Activated CD4-positive, CD25-positive, alpha-beta regulatory T cell treated with anti-CD3 and anti-CD28 coated beads, Interleukin-2, amount 50 U/mL, for 16 hours (primary cell): ENCODE results near the gene EZR.

ENCODE experiments used
- DNase-seq: peaks from one replicate; pipeline ENCODE4 v3.0.0-alpha.2; 2020; ENCODE audit warnings: low read depth, low spot score

Gene EZR

DNA sequence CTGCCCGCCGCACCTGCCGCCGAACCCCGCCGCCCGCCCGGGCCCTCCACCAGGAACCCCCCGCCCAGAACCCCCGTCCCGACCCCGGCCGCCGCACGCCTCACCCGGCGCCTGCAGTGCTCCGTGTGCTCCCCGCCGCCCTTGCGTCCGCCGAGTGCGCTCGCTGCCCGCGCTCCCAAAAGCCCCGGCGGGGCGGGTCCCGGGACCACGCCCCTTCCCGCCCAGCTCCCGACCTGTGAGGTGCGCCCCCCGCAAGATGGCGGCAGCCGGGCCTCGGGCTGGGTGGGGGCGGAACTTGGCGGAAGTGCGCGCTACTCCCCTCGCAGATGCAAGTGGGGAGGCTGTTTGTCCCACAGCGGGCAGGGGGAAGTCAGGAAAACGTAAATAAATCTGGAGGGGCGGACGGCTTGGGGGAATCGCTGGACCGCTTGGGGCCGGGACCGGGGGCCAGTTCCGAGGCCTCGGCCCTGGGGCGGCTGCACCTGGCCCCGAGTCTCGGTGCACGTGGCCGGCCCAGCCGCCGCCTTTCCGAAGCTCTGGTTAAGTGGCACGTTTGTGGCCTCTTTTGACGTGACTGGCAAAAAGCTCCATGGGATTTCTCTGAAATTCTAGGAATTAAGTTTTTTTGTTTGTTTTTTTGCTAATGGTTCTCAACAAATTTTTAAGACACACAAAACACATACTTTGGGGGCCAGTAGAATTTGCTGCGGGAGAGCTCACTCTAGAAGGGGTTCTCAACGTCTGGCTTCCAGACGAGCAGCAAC, at the start of gene EZR:
EZR (minus strand) TSS at position 156 of the 764 bp plus-strand sequence. CDS start 1,275 bp downstream, outside the sequence.
- peak; percentile 64 for DNase-seq

DNA sequence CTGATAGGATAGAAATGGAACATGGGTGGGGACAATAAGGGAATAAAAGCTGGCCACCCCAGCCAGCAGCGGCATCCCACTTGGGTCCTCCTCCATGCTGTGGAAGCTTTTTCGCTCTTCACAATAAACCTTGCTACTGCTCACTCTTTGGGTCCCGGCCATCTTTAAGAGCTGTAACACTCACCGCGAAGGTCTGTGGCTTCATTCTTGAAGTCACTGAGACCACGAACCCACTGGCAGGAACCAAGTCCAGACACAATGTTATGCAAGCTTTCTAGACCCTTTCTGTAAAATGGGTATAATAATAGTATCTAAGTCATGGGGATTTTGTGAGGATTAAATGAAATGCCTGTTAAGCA, 48.9 kb upstream of the EZR start:
- DNase-seq: no peak

DNA sequence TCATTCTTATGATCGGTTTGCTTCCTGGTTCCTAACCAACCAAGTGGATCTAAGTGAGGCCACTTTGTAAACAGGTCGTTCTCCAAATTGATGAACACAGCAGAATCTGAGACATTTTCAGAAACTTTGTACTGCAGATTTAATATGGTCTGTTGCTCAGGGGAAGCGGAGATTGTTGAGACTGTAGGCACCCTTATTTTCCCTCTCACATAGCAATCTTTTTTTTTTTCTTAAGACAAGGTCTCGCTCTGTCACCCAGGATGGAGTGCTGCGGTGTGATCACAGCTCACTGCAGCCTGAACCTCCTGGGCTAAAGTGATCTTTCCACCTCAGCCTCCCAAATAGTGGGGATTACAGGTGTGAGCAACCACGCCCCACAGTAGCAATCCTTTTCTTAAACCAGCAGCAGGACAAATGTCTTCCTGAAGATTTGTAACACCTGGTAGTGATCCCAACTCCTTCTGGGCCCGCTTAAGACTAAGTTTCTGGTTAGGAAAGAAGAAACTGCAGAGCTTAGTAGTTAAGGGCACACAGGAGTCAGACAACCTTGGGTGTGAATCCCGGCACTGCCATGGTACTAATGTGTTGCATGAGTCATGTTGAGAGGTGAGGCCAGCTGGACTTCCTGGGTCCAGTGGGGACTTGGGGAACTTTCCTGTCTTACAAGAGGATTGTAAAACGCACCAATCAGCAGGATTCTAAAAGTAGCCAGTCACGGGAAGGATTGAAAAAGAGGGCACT, 48.4 kb upstream of the EZR start:
- DNase-seq: no peak

DNA sequence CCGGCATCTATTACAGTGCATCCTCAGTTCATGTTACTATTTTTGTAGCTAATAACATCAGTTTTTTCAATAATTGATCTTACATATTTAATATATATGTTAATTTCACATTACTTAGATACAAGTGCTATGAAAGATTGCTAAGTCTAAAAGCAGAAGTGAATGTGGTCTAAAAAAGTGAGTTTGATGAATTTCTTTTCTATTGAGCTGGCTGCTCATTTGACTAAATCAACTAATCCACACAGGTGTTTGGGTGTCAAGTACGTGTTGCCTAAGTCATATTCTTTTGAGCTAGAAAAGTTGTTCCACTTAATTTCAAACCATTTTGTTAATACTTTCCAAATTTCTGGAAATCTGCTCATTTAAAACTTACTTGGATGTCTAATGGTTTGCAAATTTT, 46.6 kb upstream of the EZR start:
- no peak for DNase-seq

DNA sequence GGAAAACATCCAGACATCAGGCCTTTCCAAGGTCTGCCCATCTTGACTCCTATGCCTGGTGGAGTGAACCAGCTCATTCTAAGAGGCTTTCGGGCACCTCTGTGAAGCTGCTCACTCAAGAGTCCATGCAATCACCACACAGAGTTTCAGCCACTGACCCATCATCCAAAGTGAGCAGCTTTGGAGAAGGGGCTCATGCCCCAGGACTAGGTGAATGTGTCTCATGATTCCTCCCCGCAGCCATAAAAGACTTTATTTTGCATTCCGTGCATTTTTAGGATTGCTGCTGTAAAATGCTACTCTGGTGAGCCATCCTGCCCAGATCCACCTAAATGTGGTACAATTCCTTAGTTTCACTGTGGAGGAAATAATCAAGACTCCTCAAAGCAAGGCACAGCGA, 44.5 kb upstream of the EZR start:
- no peak for DNase-seq

DNA sequence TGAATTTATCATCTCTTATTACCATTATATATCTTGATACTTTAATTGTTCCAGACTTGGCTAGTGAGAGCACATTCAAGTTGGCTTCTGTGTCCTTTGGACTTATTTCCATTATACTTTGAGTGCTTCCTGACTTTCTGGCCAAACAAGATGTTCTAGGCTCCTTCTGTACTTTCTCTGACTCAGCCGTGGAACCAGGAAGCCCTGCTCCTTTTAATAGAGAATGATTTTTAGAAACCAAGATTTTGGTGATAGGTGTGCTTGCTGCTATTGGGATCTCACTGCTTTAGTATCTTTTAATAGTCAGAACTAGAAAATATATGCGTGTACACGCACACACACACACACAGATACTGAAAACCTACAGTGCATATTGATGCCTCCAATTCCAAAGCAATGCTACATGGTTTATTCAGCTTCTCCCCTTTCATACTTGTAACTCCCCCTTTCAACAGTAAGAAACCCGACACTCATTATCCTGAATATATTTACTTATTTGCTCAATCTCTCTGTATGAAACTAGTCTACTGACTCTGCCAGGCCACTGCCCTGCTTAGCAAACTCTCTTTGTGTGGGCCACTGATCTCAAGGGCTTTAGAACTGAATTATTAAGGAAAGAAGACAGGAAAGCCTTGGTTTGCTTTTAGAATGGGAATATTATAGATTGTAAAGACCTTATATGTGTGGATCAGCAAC, 42.7 kb upstream of the EZR start:
- no peak for DNase-seq

DNA sequence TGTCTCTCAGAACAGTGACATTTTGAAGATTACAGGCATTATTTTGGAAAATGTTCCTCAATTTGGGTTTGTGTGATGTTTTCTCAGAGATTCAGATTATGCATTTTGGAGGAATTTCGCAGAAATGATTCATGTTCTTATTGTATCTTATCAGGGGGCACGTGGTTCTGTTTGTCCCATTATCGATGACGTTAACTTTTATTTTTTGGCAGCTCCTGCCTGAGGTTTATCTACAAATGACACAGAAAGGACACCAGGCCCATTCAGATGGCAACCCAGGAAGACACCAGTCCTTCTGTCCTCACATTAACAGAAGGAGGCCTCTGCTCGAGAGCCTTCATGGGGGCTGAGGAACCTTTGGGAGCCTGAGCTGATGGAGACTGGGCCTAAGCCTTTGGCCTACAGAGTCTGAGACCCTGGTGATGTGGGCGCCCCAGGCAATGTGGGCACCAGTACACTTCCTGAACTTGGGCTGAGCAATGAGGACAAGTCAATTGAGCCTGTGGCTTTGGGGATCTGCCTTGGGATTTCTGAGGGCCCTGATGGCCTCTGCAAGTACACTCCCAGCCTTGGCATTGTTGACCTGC, 41.2 kb upstream of the EZR start:
- no peak for DNase-seq

DNA sequence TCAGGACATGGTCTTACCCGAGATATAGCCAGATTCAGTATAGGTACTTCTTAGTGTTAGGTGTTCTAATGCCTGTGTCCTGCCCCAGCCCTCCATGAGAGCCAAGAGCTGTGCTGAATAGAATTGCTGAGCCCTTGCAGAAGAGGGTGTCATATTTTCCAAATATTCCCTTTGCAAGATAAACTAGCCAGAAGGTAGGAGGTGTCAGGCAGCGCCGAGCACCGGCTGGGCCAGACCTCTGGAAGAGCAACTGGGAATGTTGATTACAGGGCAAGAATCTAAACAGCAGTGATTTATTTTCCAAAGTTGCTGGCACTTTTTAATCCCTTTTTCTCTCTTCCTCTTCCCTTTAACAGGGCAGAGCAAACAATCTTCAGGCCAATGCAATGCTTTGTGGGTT, 37.1 kb upstream of the EZR start:
- no peak for DNase-seq

DNA sequence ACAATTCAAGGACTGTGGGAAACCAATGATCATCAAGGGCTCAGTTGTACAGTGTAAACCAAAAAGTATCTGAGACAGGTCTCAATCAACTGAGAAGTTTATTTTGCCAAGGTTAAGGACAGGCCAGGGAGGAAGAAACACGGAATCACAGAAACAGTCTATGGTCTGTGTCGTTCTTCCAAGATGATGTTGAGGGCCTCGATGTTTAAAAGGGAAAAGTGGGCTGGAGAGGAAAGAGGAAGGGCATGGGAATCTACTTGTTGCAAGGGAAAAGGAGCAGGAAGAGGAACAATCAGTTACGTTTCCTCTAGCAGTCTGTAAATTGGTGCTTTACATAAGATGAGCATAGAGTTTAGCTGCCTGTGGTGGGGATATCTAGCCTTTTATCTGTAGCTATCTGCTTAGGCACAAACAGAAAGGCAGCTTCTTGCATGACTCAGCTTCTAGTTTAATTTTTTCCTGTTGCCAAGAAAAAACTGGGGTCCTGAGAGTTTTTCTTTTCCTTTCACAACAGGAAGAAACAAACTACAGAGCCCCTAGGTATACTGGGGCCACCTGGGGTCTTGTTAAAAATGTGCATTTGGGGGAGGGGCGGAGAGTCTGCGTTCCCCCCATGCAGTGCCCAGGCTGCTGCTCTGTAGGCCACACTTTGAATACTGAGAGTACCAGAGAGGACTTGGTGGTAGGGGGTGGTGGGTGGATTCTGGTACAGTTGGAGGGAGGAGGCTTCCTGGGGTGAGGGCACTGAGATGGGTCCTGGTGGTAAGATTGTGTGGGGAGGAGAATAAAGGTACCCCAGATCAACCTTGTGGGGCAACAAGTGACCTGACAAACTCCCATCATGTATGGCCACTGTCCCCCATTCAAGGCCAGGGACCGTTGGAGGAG, 35.3 kb upstream of the EZR start:
- no peak for DNase-seq

DNA sequence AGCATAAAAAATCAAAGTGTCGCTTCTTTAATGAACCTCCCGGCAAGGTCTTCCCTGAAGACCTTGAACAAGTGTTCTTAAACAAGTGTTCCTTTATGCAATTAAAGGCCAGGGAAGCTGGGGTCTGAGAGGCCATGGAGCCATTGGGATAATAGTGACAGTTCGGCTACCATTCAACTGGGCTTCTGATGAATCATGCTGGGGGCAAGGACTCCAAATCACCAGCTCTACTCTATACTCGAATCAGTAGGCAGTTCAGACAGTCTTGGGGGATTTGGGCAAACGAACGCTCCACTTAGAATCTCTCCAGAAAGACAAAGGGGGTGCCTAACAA, 34.7 kb upstream of the EZR start:
- no peak for DNase-seq

DNA sequence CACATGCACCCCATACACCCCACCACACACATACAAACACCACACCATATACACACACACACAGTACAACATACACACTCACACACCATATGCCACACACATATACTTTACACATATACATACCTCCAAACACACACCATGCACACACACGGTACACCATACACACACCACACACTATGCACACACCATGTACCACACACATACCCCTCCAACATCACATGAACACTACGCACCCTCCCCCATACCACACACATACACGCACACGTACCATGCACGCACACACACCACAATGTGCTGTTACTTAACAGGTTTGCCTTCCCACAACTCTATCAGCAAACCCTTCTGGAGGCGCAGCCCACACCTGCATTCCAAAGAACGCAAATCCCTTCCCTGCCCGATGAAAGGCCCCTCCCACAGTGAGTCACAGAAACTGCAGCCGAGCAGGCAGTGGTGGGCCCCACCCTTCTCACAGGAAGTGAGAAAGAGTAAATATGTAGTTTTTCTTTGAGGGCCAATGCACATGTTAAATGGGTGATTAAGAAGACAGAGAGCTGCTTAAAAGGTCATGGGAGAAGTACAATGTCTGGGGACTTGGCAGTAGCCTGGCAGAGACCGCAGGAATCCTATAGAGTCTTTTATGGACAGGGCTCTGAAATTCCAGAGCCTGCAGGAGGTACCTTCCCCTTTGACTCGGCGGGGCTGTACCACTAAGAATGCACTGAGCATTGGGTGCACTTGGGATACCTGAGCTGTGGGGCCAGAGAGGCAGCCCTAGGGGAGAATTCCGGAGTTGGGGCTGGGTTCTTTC, 34.1 kb upstream of the EZR start:
- DNase-seq: peak; percentile 77

DNA sequence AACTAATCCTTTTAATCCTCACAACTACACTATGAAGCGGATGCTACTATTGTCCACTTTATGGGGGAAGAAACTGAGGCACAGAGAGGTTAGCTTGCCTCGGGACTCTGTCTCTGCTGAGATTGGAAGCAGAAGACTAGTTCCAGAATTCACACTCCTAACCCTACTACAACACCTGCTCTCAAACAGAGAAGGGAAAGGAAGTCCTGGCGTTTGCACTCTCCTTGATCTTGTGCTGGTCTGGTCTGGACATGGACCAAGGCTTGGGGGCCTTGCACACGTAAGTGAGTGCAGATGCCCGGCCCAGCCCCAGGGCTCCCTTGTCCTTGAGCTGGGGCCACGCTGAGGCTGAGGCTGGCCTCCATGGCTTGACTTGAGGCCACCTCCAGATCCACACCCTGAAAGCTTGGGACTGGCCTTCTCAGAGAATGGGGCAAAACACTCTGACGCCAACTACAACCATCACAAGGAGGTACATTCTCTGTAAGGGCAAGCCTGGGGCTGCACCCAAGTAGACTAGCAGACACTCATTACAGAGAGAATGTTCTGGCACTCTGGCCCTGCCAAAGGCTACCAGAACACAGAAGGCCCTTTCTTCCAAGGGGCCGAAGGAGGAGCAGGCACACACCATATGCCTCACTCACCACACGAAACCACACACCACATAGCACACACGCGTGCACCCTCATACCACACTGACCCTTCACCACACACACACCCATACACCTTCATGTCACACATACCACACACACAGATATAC, 33.3 kb upstream of the EZR start:
- no peak for DNase-seq

DNA sequence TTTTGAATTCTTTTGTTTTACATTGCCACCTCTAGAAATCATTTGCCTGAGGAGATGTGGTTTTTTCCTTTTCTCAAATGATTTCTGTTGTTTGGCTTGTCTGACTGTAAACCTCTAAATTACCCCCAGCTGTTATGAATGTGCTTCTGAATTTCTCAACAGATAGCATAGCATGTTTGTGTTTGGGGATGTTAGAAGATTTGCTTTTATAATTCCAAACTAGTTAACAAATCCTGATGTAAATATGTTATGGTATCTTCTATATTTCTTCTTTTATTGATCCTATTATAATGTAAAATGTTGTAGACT, 31.6 kb upstream of the EZR start:
- DNase-seq: no peak

DNA sequence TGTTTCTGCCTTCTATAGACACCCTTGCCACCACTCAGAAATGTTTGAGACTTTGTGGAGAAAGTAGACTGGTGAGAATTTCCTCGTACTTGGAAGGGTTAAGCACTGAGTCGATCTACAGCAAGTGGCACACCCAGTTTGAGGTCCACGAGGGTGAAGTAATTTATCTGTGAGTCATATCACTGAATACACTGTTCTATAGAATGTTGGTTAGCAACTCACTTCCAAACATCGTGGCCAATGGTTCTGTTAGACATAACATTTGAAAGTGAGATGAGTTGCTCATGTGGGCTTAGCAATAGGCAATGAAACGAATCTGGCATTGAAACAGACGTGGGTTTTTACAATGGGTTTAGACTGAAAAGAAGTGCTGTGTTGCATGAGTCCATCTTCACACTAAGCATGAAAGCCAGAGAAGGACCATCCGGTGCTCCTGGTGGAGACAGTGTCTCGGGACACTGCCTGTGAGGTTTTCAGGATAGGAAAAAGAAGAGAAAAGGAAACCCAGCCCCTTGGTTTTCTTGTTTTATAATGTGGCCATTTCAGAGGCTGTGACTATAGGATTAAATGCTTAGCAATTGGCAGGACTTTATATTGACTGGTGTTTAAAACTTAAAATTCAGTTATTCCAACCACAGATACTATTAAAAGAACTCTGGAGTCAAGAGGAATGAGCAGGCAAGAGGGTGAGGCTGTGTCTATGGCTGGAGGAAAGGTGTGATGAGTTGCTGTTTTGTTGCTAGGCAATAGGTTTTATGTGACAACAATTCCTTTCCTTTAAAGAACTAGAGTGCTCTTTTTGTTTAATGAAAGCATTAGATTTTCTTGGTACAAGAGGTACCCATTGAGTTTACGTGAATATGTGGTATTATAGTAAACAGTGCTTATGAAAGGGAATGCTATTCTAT, 31.0 kb upstream of the EZR start:
- DNase-seq: peak; percentile 47

DNA sequence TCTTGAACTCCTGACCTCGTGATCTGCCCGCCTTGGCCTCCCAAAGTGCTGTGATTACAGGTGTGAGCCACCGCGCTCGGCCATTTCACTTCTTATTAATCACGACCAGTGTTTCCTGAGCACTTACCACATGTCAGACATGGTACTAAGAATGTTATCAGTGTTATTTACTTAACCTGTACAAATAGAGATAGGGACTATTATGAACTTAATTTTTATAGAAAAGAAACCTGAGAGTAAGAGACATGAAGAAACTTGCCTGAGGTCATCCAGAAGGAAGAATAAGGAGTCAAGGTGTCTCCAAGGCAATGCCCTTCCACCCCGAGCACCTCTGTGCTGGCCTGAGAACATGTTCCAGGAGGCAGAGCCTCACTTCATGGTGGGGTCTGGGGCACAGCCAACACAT, 29.3 kb upstream of the EZR start:
- no peak for DNase-seq

DNA sequence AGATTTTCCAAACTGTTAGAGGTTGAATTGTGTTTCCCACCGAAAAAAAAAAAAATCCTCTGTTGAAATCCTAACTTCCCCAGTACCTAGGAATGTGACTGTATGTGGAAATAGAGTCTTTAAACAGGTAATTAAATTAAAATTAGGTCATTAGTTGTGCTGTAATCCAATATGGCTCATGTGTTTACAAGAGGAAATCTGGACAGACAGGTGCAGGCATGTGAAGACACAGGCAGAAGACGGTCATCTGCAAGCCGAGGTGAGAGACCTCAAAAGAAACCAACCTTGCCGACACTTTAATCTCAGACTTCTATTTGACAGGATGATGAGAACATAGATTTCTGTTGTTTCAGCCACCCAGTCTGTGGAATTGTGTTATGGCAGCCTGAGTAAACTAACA, 28.6 kb upstream of the EZR start:
- no peak for DNase-seq

DNA sequence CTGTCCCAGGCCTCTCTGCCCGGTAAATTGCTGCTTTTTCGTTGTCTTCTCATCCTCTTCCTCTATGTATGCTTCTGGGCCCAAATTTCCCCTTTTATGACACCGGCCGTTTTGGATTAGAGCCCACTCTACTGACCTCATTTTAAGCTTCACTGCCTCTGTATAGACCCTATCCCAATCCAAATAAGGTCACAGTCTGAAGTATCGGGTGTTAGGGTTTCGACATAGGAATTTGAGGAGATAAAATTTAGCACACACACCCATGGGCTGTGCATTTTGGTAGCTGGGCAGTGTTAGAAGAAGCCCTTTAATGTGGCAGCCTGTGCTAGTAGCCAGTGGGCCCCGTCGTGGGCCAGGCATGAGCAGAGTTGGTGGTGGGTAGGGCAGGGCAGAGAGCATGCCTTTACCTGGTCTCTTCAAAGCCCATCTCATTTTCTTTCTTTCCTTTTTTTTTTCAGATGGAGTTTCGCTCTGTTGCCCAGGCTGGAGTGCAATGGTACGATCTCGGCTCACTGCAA, 27.9 kb upstream of the EZR start:
- DNase-seq: no peak

DNA sequence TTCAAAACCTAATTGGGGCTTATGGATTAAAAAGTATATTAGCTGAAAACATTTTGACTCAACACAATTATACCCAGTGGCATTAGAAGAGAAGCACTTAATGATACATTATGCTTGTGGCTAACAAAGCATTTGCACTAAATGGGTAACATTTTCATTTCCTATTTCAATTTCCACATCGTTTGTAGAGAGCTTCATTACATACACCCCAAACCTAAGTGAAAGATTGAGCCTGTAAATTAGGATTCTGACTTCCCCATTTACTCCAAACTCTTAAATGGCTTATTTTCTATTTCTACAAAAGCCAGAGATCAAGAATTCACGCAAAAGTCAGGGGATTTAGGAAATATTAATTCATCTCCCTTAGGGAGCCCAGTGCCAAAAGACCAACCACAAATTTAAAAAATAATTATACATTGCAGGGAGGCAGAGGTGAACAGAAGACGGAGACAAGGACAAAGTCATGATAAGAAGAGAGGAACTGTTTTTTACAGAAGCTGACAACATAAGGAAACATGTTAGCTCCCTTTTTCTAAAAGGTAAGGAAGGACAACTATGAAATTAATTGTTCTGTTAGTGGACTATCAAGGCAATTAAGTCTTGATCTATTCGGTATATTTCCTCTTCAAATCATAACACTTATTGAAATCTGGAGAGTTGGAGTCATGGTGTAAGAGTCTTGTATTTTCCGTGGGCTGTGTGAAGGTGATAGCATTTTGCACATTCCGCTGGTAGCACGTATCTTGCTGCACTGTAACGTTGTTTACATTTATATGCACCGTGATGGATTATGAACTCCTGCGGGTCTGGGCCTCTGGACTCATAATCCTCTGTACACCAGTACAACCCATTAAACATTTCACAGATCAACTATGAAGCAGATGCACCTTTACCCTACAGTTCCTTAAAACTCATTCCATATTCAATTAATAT, 24.8 kb upstream of the EZR start:
- no peak for DNase-seq
